NOMO-1 treated with DMSO at 0.1 percent for 48 hours (cell line): ENCODE measurements around the gene TMCO4.

ENCODE experiments used
- DNase-seq: peaks from one replicate; lab custom pipeline; 2025; ENCODE audit not compliant: unreplicated experiment; lab: John Stamatoyannopoulos, UW

The TMCO4 gene

DNA sequence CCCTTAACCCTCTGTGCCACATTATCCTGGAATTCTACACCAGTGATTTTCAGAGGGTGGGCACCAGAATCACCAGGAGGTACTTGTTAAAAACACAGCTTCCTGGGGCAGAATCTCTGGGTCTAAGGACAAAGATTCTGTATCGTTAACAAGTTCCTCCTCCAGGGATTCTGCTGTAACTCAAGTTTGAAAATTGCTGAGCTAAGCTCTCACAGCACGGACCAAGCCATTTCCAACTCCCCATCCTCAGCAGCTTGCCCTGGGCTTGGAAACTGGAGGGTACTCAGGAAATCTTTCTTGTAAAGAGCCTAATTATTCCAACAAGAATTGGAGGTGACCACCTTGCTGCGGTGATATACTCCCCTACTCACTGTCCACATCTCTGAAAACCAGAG lies 48.8 kb downstream of the TMCO4 start:
- no peak for DNase-seq

DNA sequence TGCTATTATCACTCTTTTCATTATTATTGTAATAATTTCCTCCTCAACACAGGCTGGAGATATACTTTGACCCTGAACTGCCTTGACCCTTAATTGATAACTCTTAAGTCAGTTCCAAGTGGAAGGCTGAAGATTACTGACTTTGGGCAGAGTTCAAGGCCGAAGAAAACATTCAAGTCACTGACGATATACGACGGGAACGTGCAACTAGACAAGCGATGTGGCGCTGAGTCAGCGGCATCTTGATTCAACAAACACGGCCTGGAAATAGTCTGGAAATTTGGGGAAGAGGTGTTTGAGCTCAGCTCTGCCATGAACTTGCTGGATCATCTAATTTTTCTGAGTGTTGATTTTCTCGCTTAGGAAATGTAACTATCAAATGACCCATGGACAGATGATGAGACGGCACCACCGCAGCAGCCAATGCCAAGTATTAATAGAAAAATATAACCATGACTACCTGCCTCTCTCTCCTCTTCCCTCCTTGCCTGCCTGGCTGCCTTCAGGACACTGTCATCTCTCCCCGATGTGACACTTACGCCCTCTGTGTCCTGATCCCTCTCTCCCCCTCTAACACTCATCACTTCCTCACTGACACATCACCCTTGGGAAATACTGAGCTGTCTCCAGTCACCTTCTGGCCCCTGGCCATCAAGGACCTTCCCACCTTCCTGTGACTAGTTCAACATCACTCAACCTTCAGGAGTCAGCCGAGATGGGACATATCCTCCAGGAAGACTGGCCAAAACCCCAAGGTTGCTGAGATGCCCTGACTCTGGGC lies 49.4 kb downstream of the TMCO4 start:
- no peak for DNase-seq

DNA sequence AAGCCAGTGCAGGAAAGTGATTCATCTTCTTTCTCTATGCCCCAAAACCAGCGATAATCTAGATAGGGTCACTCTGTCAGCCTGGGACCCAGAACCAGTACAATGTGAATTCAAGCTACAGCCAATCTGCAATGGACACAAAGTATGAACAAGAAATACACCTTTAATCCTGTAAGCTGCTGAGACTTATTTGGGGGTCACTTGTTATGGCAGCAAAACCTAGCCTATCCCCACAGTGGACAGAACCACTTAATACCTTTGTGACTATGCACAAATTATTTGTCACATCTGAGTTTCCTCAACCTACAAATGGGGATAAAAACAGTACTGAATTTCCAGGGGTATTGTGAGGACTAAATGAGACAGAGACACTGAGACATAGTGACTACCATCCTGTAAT lies 50.0 kb downstream of the TMCO4 start:
- no peak for DNase-seq

DNA sequence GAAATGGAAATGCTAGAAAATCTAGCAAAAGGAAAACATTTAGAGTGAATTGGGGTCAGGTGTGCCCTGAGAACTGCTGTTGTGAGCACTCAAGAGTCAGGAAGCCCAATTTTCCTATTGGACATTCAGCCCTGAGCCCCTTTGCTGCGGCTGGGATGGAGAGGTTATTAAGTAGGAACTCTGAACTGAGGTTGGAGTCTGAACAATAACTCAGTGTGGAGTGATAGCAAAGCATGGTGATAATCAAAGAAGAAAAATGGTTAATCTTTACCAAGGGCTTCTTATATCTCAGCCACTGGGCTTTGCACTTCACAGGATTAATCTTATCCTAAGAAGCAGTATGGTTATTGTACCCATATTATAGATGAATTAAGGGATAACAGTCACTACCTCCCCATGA lies 52.0 kb downstream of the TMCO4 start:
- no peak for DNase-seq

DNA sequence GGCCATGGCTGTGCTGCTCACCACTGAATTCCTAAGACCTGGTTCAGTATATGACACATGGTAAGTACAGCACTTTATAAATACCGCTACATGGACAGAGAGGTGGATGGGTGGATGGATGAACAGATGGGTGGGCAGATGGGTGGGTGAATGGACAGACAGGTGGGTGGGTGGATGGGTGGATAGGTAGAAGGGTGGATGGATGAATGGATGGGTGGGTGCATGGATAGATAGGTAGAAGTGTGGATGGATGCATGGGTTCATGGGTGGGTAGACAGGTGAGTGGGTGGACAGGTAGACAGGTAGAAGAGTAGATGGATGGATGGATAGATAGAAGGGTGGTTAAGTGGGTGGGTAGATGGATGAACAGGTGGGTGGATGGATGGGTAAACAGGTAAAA lies 54.8 kb downstream of the TMCO4 start:
- no peak for DNase-seq

DNA sequence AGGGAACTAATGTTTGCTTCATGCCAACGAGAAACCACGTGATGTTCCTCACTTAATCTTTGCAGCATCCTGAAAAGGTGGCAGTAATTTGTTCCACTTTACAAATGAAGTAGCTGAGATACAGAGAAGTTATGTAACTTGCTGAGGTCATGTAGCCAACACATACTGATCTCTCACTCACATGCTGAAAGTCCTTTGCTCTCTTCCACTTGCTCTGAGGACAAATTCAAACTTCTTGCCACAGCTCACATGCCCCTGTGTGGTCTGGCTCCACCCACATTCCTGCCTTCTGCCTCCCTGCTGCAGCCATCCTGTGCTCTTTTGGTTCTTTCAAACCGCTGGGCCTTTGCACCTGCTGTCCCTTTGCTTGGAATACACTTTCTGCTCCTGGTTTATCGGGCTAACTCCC lies 55.4 kb downstream of the TMCO4 start:
- DNase-seq: no peak

DNA sequence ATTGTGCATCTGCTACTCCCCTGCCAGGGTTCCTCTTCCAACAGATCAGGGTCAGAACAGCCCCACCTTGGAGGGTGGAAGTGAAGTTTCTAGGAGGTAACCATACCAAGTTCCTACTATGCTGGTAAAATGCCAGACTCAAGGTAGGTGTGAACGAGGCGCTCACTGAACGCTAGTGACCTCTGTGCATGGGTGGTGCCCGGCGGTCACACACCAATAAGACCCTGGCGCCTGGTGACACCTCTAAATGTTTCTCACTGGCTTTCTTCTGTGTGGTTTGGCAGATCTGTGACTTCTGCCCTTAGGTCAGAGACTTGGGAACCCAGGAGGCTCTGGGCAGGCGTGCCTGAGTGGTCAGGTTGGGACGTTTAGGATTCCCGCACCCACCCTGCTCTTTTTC lies 55.9 kb downstream of the TMCO4 start:
- DNase-seq: no peak

DNA sequence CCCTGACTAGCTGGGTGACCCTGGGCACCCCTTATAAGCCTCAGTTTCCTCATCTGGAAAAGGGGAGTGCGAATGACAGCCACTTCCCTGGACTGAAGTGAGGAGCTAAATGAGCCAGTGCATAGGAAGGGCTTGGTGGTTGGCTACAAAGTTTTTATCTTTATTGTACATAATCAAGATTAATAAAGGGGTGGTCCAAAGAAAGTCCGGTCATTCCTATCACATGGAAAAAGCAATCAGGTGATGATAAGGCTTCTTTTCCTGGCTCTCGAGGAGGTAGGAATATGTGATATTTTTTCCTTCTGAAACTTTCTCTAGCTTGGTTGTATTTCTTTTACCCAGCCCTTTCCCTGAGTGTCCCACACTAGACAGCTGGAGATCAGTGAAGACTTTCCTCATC lies 56.5 kb downstream of the TMCO4 start:
- no peak for DNase-seq

DNA sequence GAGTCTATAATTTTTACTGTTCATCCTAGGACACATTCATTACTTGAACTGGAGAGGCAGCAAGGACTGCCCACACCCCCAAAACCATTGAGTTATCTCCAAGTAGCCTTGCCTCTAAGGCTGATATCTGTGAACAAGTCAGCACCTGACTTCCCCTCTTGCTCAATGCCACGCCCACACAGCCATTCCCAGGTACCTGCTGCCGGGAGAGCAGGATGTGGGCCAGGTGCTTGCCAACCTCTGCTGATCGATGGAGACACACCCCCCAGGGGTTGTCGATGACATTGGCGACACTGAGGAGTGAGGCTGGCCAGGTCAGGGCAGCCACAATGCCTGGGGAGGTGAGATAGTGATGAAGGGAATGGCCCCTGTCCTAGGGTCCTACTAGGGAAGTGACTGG lies 60.1 kb downstream of the TMCO4 start:
- no peak for DNase-seq

DNA sequence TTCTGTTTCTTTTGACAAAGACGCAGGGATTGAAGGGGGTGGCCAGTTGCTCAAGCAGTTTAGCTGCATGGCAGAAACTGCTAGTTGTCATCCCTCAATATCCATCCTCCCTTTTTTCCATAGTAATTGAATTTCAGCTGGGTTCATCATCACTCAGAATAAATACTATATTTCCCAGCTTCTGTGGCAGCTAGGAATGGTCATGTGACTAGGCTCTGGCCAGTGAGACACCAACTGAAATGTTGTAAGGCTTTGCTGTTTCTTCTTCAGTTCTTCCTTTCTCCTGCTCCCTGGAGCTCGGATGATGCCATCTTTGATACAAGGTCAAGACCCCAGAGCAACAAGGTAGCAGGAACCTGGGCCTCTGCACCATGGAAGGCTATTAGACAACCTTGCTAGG lies 61.0 kb downstream of the TMCO4 start:
- DNase-seq: no peak

DNA sequence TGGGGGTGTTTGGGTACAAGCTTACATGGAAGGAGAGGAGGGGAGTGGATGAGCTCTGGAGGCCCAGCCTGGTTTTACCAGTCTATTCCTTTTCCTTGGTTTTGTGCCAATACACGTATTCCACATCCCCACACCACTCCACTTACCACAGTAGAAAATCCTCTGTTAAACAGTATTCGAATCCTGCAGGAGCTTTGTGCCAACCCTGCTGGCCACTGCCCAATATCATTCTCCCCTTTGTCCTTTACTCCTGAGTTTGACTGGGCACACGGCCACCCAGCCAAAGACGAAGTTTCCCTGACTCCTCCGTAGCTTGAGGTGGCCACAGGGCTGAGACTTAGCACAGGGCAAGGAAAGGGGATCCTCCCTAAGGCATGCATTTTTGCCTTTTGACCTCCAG lies 61.6 kb downstream of the TMCO4 start:
- DNase-seq: no peak

DNA sequence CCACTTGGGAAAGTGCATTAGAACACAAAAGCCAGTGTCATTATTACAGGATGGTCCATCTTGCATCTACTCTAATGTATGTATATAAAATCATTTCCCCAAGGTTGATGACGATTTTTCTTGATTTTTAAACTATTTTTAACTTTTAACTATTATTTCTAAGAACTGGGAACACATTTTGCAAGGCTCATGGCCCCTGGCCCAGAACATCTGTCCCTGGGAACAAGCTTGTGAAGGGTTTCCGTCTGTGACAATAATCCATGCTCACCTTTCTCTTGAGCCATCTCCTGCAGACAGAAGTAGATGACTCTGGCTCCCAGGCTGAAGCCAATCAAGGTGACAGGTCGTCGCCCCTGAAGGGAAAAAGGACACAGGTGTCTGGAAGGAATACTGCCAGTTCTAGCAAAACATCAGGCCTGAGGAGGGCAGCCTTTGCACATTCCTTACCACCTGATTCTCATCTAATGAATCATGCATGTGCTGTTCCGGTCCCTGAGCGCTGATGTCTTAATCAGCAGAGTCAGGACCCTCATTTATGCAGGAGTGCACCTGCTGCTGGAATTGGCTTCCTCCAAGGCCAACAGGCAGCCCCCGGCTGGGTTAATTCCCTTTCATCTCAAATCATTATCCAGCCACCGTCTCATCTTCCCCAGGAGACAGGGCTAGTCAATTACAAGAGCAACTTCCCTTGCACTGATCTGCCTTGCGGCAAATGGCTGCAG lies 62.5 kb downstream of the TMCO4 start:
- no peak for DNase-seq

DNA sequence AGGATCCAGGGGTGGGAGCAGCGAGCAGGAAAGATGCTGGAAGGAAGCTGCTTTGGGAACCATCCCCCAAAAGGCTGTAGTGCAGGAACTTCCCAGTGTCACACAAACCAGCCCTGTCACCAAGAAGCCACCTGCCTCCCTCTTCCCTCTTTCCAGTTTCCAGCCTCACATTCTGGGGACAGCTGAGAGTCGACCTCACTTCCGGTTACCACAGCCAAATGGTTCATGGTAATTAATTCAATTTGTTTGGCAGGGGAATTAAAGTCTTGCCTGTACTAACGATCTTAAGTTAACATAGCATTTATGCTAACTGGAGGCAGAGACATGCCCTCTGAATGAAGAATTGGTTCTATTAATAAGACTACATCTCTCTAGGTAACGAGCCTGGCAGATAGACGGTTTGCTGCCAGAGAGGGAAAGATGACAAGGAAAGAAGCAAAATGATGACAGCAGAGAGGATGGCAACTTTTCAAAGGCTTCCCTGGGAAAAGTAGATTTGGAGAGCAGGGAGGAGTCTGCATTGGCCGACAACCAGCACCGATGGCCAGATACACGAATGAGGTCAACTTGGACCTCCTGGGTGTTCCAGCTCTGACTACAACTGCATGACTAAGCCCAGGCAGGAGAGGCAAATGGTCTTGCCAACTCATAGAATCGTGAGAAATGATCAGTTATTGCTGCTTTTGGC lies 64.1 kb downstream of the TMCO4 start:
- DNase-seq: no peak

DNA sequence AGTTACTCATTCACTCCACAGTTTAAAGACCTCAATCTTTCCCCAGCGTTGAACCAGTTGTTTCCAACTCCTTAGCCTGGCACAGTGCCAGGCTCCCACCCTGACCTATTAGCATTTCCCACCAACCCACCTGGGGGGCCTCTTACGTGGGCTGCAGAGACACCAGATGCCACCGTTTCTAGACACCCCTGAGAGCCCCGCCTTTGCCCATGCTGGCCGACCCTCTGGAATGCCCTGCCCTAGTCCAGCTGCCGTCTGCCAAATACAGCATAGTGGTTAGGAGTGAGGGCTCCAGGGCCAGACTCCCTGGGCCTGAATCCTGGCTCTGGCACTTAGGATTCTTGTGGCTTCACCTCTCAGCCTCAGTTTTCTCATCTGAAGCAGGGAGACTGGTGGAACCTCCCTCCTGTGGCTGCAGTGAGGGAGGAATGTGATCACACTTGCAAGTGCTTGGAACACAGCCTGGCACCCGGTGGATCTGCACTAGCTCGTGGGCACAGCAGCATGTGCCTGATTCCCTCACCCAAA lies 65.2 kb downstream of the TMCO4 start:
- DNase-seq: no peak

DNA sequence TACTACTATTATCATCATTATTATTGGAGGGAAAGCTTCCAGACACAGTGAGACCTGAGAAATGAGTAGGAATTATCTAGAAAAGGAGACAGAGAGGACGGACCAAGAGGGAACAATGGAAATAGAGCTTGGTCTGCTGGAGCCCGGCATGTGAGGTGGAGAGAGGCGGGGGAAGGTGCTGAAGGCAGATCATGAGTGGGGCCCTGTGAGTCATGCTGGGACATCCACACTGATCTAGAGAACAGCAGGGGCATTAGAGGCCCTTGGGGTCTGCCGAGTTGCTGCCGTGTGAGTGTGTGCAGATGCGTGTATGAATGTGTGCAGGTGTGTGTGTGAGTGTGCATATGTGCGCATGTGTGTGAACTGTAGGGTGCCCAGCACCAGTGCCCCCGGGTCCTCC lies 65.7 kb downstream of the TMCO4 start:
- no peak for DNase-seq

DNA sequence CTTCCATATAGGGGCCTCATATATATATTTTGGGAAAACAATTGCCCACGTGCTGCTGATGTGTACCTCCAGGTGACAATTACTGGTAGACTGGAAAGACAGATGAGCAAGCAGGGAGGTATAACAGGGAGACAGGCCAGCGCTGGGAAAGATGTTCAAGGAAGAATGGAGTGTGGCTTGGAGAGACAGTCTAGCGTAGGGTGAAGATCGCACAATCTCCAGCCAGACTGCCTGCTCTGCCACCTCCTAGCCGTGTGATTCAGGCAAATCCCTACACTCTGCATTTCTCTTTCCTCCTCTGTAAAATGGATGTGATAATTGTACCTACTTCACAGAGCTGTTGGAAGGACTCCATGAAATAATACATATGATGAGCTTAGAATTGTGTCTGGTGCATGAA lies 66.1 kb downstream of the TMCO4 start:
- no peak for DNase-seq

DNA sequence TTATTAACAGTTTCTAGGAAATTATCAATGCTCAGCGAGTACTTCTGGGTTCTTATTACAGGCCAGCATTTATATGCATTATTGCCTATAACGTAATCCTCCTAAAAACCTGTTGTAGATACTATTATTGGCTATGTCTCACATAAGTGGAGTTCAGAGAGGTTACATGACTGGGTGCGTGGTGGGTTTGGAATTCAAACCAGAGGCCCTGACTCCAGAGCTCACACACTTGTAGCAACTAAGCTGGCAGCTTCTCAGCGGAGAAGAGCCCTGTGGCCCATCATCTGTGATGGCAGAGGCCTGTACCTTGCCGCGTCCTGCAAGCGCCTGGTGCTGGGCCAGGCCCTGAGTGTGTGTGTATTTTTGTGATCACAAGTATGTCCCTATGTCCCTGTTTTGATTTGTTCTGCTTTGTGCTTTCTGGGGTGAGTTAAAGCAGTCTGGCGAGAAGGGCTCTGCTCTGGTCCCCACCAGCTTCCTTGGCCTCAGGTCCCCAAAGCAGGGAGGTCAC lies 68.3 kb downstream of the TMCO4 start:
- DNase-seq: no peak

DNA sequence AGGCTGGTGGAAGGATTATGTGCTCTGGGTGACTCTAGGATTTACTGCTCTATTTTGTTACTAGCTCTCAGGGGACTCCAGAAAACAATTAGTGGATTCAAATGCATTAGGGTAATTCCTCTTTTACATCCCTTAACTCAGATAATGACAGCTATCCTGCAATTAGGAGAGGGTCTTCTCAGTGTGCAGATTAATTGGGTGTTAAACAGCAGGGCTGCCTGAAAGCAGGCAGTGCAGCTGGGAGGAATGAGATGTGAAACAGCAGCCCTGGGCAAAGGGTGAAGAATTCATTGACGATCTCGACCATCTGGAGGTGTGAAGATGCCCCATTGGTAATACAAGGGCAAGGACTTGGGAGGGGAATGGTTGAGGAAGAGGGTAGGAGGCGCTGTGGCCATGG lies 68.9 kb downstream of the TMCO4 start:
- no peak for DNase-seq

DNA sequence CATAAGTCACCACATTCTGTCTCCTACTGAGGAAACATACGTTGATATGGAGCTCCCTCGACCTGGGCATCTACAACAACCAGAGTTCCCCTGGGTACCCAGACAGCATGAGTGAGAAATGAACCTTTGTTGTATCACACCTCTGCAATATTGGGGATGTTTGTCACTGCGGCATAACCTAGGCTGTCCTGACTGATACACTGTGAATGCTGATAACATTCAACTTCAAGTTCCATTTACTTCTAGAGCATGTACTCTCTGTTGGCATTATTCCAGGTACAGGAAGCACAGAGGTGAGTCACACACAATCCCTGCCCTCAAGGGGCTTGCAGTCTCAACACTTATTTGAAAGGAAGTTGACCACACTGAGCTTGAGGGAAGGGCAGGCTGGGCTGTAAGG lies 69.5 kb downstream of the TMCO4 start:
- DNase-seq: no peak

DNA sequence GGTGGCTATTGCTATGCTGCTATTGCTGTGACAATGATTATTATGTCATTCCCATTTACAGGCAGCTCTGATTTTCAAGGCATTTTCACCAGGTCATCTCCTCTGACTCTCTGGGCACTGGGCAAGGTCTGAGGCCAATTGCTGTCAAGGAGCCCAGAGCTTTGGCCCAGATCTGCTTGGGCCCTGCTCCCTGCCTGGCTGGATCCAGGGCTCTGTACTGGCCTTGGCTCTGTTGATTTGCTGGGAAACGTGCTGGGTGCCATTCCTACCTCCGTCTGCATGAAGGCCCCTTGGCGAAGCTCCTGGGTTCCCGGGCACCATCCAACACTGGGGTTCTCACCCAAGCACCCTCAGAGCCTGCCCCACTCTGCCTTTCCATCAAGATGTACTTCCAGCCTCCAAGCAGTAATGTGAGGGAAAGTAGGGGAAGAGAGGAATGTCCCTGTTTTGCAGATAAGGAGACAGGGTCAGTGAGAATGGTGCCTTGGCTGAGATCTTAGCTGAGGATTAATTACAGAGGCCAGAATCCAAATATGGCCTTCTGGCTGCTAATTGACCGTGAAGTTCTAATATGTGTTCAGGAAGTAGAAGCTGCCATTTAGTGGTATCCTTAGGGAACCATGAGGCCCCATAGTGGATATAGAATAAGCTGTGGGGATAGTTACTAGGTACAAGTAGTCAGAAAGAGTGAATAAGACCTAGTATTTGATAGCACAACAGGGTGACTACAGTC lies 71.1 kb downstream of the TMCO4 start:
- DNase-seq: no peak

DNA sequence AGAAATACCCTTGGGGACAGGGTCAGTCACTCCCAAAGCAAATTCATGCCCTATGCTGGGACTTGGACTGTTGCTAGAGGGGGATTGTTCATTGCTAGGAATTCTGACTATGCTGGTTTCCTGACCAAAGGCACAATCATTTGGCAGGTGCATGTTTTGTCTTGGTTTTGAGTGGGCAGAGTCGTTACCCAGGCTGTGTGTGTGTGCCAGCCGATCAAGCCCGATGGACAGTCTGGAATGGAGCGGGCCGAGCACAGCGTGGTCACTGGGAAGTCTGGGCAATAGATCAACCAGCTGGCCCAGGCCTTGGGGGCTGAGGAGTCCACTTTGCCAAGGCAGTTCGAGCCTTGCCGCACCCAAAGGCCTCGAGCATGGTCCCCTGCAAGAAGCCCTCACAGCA lies 74.1 kb downstream of the TMCO4 start:
- DNase-seq: no peak
